Measurements from ENCODE around the gene SMAD4.

- TF ChIP-seq, protein P1, sequence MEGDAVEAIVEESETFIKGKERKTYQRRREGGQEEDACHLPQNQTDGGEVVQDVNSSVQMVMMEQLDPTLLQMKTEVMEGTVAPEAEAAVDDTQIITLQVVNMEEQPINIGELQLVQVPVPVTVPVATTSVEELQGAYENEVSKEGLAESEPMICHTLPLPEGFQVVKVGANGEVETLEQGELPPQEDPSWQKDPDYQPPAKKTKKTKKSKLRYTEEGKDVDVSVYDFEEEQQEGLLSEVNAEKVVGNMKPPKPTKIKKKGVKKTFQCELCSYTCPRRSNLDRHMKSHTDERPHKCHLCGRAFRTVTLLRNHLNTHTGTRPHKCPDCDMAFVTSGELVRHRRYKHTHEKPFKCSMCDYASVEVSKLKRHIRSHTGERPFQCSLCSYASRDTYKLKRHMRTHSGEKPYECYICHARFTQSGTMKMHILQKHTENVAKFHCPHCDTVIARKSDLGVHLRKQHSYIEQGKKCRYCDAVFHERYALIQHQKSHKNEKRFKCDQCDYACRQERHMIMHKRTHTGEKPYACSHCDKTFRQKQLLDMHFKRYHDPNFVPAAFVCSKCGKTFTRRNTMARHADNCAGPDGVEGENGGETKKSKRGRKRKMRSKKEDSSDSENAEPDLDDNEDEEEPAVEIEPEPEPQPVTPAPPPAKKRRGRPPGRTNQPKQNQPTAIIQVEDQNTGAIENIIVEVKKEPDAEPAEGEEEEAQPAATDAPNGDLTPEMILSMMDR (IDR thresholded peaks at IDR 0.05), result no peak
- TF ChIP-seq NFE2L2 (conservative IDR thresholded peaks at IDR 0.05; ENCODE audit: low read length) (no peak), REST (IDR thresholded peaks at IDR 0.05) (no peak), MAX (IDR thresholded peaks at IDR 0.05) (no peak), PHF8 (IDR thresholded peaks at IDR 0.05; ENCODE audit: borderline replicate concordance, low read depth) (no peak), JUN (IDR thresholded peaks at IDR 0.05) (no peak)
Observed at GRCh38 chr18:51122266-51123045, 92.4 kb downstream of the SMAD4 start.
